DOHH2 (cell line): ENCODE measurements around the gene USP13.
"Not testable (repeated sequence)": the region's sequence is repeated elsewhere in the genome, so short reads cannot be mapped to it uniquely, and the experiment has no call there.

Experiments
- H3F3A ChIP-seq: fragments of 200-600 bp; sonication (generic), shearing (Covaris generic); 2 replicates; pipeline ENCODE4 v1.6.0; 2016; ENCODE audit warnings: antibody characterized with exemption, mild to moderate bottlenecking; ENCODE audit not compliant: control insufficient read depth, insufficient read depth
- H3K27ac ChIP-seq: fragments of 200-600 bp; sonication (generic); 2 replicates; pipeline ENCODE4 v1.5.1; 2014; ENCODE audit warnings: low read depth, mild to moderate bottlenecking, low read length, moderate library complexity
- H3K27me3 ChIP-seq: fragments of 200-600 bp; sonication (generic); 2 replicates; pipeline ENCODE4 v1.6.1; 2014; ENCODE audit warnings: mild to moderate bottlenecking, low read length, mixed read lengths; ENCODE audit not compliant: control insufficient read depth
- H3K36me3 ChIP-seq: fragments of 200-600 bp; sonication (generic); 2 replicates; pipeline ENCODE4 v1.6.1; 2014; ENCODE audit warnings: mild to moderate bottlenecking, low read length, moderate library complexity, mixed read lengths; ENCODE audit not compliant: control insufficient read depth
- H3K4me1 ChIP-seq: fragments of 200-600 bp; sonication (generic); 2 replicates; pipeline ENCODE4 v1.6.1; 2014; ENCODE audit warnings: mild to moderate bottlenecking, low read length, mixed read lengths; ENCODE audit not compliant: control insufficient read depth
- H3K4me2 ChIP-seq: fragments of 200-600 bp; sonication (generic); 2 replicates; pipeline ENCODE4 v1.6.0; 2014; ENCODE audit warnings: mild to moderate bottlenecking, low read length, moderate library complexity
- H3K4me3 ChIP-seq: fragments of 200-600 bp; sonication (generic); 2 replicates; pipeline ENCODE4 v1.5.1; 2014; ENCODE audit warnings: mild to moderate bottlenecking, low read length, mixed read lengths
- H3K79me2 ChIP-seq: fragments of 200-600 bp; sonication (generic); 2 replicates; pipeline ENCODE4 v1.6.1; 2014; ENCODE audit warnings: mild to moderate bottlenecking, low read length, mixed read lengths; ENCODE audit not compliant: control insufficient read depth
- H3K9me2 ChIP-seq: fragments of 200-600 bp; sonication (generic); replicated peaks from 2 replicates; pipeline ENCODE4 v1.6.1; 2014; ENCODE audit warnings: mild to moderate bottlenecking, low read length, mixed read lengths; ENCODE audit not compliant: control insufficient read depth
- H3K9me3 ChIP-seq: fragments of 200-600 bp; sonication (generic); 2 replicates; pipeline ENCODE4 v1.6.1; 2014; ENCODE audit warnings: antibody characterized with exemption, low read length, mixed read lengths; ENCODE audit not compliant: control insufficient read depth, insufficient read depth
- H4K20me1 ChIP-seq: fragments of 200-600 bp; sonication (generic); 2 replicates; pipeline ENCODE4 v1.6.0; 2014; ENCODE audit warnings: low read depth, mild to moderate bottlenecking, antibody characterized with exemption, low read length, moderate library complexity; ENCODE audit not compliant: control insufficient read depth, insufficient read depth
- CTCF ChIP-seq: fragments of 200-600 bp; sonication (generic); IDR thresholded peaks from one replicate; pipeline ENCODE4 v1.5.1; 2014; ENCODE audit warnings: antibody characterized with exemption, mild to moderate bottlenecking, low read depth, low read length; ENCODE audit not compliant: poor library complexity, severe bottlenecking
- EZH2phosphoT487 ChIP-seq: fragments of 200-600 bp; sonication (generic); IDR thresholded peaks from 2 replicates; pipeline ENCODE4 v1.6.1; 2017; ENCODE audit warnings: borderline replicate concordance, mild to moderate bottlenecking, antibody characterized with exemption, low read length, moderate library complexity, mixed read lengths

Gene USP13

GRCh38 chr3:179640469-179640868 is 12.4 kb upstream of the USP13 start:
- no peaks in the 10 kb centered on the region for H3F3A ChIP-seq
- TF ChIP-seq CTCF (no peak), EZH2phosphoT487 (no peak)
- H3K36me3 ChIP-seq: no peaks in the 10 kb centered on the region
- H3K4me2 ChIP-seq: no peak overlapping the region
- H3K27me3 ChIP-seq: no peaks in the 10 kb centered on the region
- no peaks in the 10 kb centered on the region for H3K79me2 ChIP-seq
- no peaks in the 10 kb centered on the region for H3K9me3 ChIP-seq
- H3K27ac ChIP-seq: no peak overlapping the region
- no peaks in the 10 kb centered on the region for H4K20me1 ChIP-seq
- H3K9me2 ChIP-seq: no peaks in the 10 kb centered on the region
- no peak overlapping the region for H3K4me3 ChIP-seq
- H3K4me1 ChIP-seq: no peaks in the 10 kb centered on the region

GRCh38 chr3:179642871-179643270 is 10.0 kb upstream of the USP13 start:
- Histone ChIP-seq H3K4me1 (no peaks in the 10 kb centered on the region), H3K4me2 (no peak overlapping the region), H4K20me1 (no peaks in the 10 kb centered on the region), H3F3A (no peaks in the 10 kb centered on the region), H3K36me3 (no peaks in the 10 kb centered on the region), H3K4me3 (no peak overlapping the region), H3K27me3 (no peaks in the 10 kb centered on the region), H3K79me2 (no peaks in the 10 kb centered on the region), H3K27ac (no peak overlapping the region), H3K9me3 (no peaks in the 10 kb centered on the region), H3K9me2 (no peaks in the 10 kb centered on the region)
- TF ChIP-seq CTCF (no peak), EZH2phosphoT487 (no peak)

- H3K9me3 ChIP-seq, H3K79me2 ChIP-seq, H3K9me2 ChIP-seq, H3K4me2 ChIP-seq, H3K27me3 ChIP-seq, H3K27ac ChIP-seq, H3F3A ChIP-seq, H3K36me3 ChIP-seq, H3K4me3 ChIP-seq, H4K20me1 ChIP-seq, H3K4me1 ChIP-seq: not testable (repeated sequence)
Measured at GRCh38 chr3:179643837-179644236, 9.0 kb upstream of the USP13 start.

- Histone ChIP-seq H3K9me3 (no peaks in the 10 kb centered on the region), H3F3A (peaks cover 3% of the 10 kb centered on the region; the same call in 1 of the 2 replicates), H3K27me3 (no peaks in the 10 kb centered on the region), H3K4me3 (no peak overlapping the region), H4K20me1 (no peaks in the 10 kb centered on the region), H3K27ac (no peak overlapping the region), H3K79me2 (no peaks in the 10 kb centered on the region), H3K4me2 (no peak overlapping the region), H3K4me1 (peaks cover 5% of the 10 kb centered on the region), H3K36me3 (no peaks in the 10 kb centered on the region), H3K9me2 (no peaks in the 10 kb centered on the region)
- TF ChIP-seq CTCF (no peak), EZH2phosphoT487 (no peak)
Measured at GRCh38 chr3:179646177-179646576, 6.7 kb upstream of the USP13 start.
